ENCODE results near the gene EXOC4. TPM values are rescaled to one million over a fixed set of nuclear protein-coding genes. Genes with fewer than 3 reads are reported as not detected.

The EXOC4 gene
- total and polyA plus RNA-seq, 2 of the 13 experiments (the other 11 are each of a cell fraction or from before 2014, with no cell fraction given), result 22.5 to 39.0 TPM

DNA sequence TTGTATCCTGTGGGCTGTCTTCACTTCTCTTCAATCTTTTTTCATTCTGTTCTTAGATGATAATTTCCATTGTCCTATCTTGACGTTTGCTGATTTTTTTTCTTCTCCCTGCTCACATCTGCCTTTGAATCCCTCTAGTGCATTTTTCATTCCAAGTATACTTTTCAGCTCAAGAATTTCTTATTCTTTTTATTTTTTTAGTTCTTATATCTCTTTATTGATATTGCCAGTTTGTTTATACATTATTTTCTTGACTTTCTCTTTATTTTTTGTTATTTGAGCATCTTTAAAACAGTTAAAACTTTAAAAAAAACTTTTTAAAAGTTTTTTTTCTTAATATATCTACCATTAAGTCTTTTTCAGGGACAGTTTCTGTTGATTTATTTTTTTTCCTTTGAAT, 100.9 kb downstream of the EXOC4 start (continued):
- TF ChIP-seq, protein P1, sequence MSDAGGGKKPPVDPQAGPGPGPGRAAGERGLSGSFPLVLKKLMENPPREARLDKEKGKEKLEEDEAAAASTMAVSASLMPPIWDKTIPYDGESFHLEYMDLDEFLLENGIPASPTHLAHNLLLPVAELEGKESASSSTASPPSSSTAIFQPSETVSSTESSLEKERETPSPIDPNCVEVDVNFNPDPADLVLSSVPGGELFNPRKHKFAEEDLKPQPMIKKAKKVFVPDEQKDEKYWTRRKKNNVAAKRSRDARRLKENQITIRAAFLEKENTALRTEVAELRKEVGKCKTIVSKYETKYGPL (CRISPR knock-in tag; IDR thresholded peaks at IDR 0.05), result no peak
- no peak for TF ChIP-seq HDAC6 (IDR thresholded peaks at IDR 0.05; ENCODE audit: low read depth, low read length)
- TF ChIP-seq ZNF333 (CRISPR knock-in tag; IDR thresholded peaks at IDR 0.05; ENCODE audit: borderline replicate concordance), result no peak
- TF ChIP-seq NFKB2 (CRISPR knock-in tag; IDR thresholded peaks at IDR 0.05; ENCODE audit: borderline replicate concordance), result no peak
- no peak for TF ChIP-seq MATR3 (CRISPR knock-in tag; IDR thresholded peaks at IDR 0.05)
- no peak for TF ChIP-seq ZNF713 (CRISPR knock-in tag; IDR thresholded peaks at IDR 0.05)

GRCh38 chr7:133354546-133355324, 101.9 kb downstream of the EXOC4 start:
- Histone ChIP-seq H3K9ac (ENCODE audit: insufficient read depth, low read depth, low read length) (no peak overlapping the region), H3K79me2 (ENCODE audit: insufficient read depth, low read length) (no peaks in the 10 kb centered on the region), H3K4me1 (ENCODE audit: insufficient read depth, low read length) (no peaks in the 10 kb centered on the region), H2AFZ (ENCODE audit: low read length) (no peak overlapping the region), H3K4me3 (replicated peaks in 1 of 3; ENCODE audit: insufficient read depth in 1 of 3, low read depth in 2 of 3, low read length in 3 of 3) (no peak overlapping the region), H3K27me3 (ENCODE audit: control insufficient read depth in 1 of 2, insufficient read depth in 2 of 2, low read length in 2 of 2) (no peaks in the 10 kb centered on the region), H3K4me2 (ENCODE audit: low read depth, low read length) (no peak overlapping the region), H3K9me3 (ENCODE audit: low read length) (peaks cover 3% of the 10 kb centered on the region; the same call in 1 of the 2 replicates), H4K20me1 (ENCODE audit: insufficient read depth, low read length) (no peaks in the 10 kb centered on the region), H3K27ac (ENCODE audit: extremely low read length, insufficient read depth, low read length) (no peak overlapping the region), H3K36me3 (replicated peaks in 1 of 2; ENCODE audit: control insufficient read depth in 1 of 2, insufficient read depth in 2 of 2, low read length in 2 of 2) (no peaks in the 10 kb centered on the region; a peak in 1 of 5 replicates)
- POLR2A ChIA-PET, result no interaction called here
- WGBS (ENCODE audit: low lambda C conversion rate), result 92% methylated on average over 5 of the region's 5 CpGs
- intact Hi-C loops (cut with micrococcal nuclease; ENCODE audit: unreplicated experiment) (no loop called here), in situ Hi-C loops (cut with HindIII; ENCODE audit: extremely low pct_ligation_motif_present, low pct_unique_long_range_greater_than_20kb) (no loop called here)
- no peak for TF ChIP-seq NKX3-1 (CRISPR knock-in tag; IDR thresholded peaks at IDR 0.05)
- BruUV-seq (replicated peaks), result no TSS peak
- ATAC-seq (no peak), FAIRE-seq (no peak), DNase-seq (ENCODE audit: low spot score) (no peak)
- CTCF ChIA-PET (ENCODE audit: low intra/inter-chr PET ratio, low total read pairs), result no interaction called here

Data from HepG2 (cell line).